ENCODE measurements around the gene LBP.
A peak's percentile ranks its signal among the peaks of the same experiment; 100 is the strongest.

Gene LBP

GRCh38 chr20:38320221-38320620 is 26.1 kb upstream of the LBP start:
- no peak for TF ChIP-seq CTCF (IDR thresholded peaks at IDR 0.05; ENCODE audit: insufficient read depth, low read length, poor library complexity, severe bottlenecking)
- no peaks in the 10 kb centered on the region; the same call in 1 of the 2 replicates for H3K27me3 ChIP-seq (replicated peaks; ENCODE audit: control insufficient read depth, insufficient read depth, low read length)
- no peak overlapping the region for H3K4me3 ChIP-seq (replicated peaks; ENCODE audit: low read depth, low read length)
- no peak for DNase-seq (ENCODE audit: extremely low read depth, insufficient read length)
- H3K36me3 ChIP-seq (ENCODE audit: control insufficient read depth, insufficient read depth, low read length): no peaks in the 10 kb centered on the region

GRCh38 chr20:38321959-38322598 is 24.2 kb upstream of the LBP start:
- Histone ChIP-seq H3K36me3 (ENCODE audit: control insufficient read depth, insufficient read depth, low read length) (no peaks in the 10 kb centered on the region), H3K4me3 (replicated peaks; ENCODE audit: low read depth, low read length) (no peak overlapping the region), H3K27me3 (replicated peaks; ENCODE audit: control insufficient read depth, insufficient read depth, low read length) (no peaks in the 10 kb centered on the region)
- peak; percentile 52 for TF ChIP-seq CTCF (IDR thresholded peaks at IDR 0.05; ENCODE audit: insufficient read depth, low read length, poor library complexity, severe bottlenecking)
- DNase-seq (ENCODE audit: extremely low read depth, insufficient read length): no peak

- Histone ChIP-seq H3K27me3 (replicated peaks; ENCODE audit: control insufficient read depth, insufficient read depth, low read length) (no peaks in the 10 kb centered on the region), H3K36me3 (ENCODE audit: control insufficient read depth, insufficient read depth, low read length) (no peaks in the 10 kb centered on the region), H3K4me3 (replicated peaks; ENCODE audit: low read depth, low read length) (no peak overlapping the region)
- TF ChIP-seq CTCF (IDR thresholded peaks at IDR 0.05; ENCODE audit: insufficient read depth, low read length, poor library complexity, severe bottlenecking): no peak
- DNase-seq (ENCODE audit: extremely low read depth, insufficient read length): no peak
Observed at GRCh38 chr20:38324159-38324558, 22.1 kb upstream of the LBP start.

- Histone ChIP-seq H3K36me3 (ENCODE audit: control insufficient read depth, insufficient read depth, low read length) (no peaks in the 10 kb centered on the region), H3K4me3 (replicated peaks; ENCODE audit: low read depth, low read length) (no peak overlapping the region), H3K27me3 (replicated peaks; ENCODE audit: control insufficient read depth, insufficient read depth, low read length) (no peaks in the 10 kb centered on the region)
- no peak for DNase-seq (ENCODE audit: extremely low read depth, insufficient read length)
- TF ChIP-seq CTCF (IDR thresholded peaks at IDR 0.05; ENCODE audit: insufficient read depth, low read length, poor library complexity, severe bottlenecking): no peak
Observed at GRCh38 chr20:38325167-38325566, 21.1 kb upstream of the LBP start.

GRCh38 chr20:38325905-38326304 is 20.4 kb upstream of the LBP start:
- TF ChIP-seq CTCF (IDR thresholded peaks at IDR 0.05; ENCODE audit: insufficient read depth, low read length, poor library complexity, severe bottlenecking): no peak
- Histone ChIP-seq H3K4me3 (replicated peaks; ENCODE audit: low read depth, low read length) (no peak overlapping the region), H3K27me3 (replicated peaks; ENCODE audit: control insufficient read depth, insufficient read depth, low read length) (no peaks in the 10 kb centered on the region), H3K36me3 (ENCODE audit: control insufficient read depth, insufficient read depth, low read length) (no peaks in the 10 kb centered on the region)
- DNase-seq (ENCODE audit: extremely low read depth, insufficient read length): no peak

- Histone ChIP-seq H3K36me3 (ENCODE audit: control insufficient read depth, insufficient read depth, low read length) (no peaks in the 10 kb centered on the region), H3K27me3 (replicated peaks; ENCODE audit: control insufficient read depth, insufficient read depth, low read length) (no peaks in the 10 kb centered on the region), H3K4me3 (replicated peaks; ENCODE audit: low read depth, low read length) (no peak overlapping the region)
- DNase-seq (ENCODE audit: extremely low read depth, insufficient read length): no peak
- no peak for TF ChIP-seq CTCF (IDR thresholded peaks at IDR 0.05; ENCODE audit: insufficient read depth, low read length, poor library complexity, severe bottlenecking)
Observed at GRCh38 chr20:38326309-38326708, 20.0 kb upstream of the LBP start.

All from GM06990 (cell line).